Bronchus fibroblast of lung (primary cell): ENCODE results near the gene IL13. TPM values are rescaled to one million over a fixed set of nuclear protein-coding genes. Genes with fewer than 3 reads are reported as not detected.

ENCODE experiments used
- total RNA-seq: library from RNA; depleted of rRNA; stranded (reverse); fragments of >200 nt; gene quantifications from 2 replicates; pipeline ENCODE4 v1.2.3, GENCODE V29; 2015

IL13 gene
- total RNA-seq, result not detected in 2 replicates

DNA sequence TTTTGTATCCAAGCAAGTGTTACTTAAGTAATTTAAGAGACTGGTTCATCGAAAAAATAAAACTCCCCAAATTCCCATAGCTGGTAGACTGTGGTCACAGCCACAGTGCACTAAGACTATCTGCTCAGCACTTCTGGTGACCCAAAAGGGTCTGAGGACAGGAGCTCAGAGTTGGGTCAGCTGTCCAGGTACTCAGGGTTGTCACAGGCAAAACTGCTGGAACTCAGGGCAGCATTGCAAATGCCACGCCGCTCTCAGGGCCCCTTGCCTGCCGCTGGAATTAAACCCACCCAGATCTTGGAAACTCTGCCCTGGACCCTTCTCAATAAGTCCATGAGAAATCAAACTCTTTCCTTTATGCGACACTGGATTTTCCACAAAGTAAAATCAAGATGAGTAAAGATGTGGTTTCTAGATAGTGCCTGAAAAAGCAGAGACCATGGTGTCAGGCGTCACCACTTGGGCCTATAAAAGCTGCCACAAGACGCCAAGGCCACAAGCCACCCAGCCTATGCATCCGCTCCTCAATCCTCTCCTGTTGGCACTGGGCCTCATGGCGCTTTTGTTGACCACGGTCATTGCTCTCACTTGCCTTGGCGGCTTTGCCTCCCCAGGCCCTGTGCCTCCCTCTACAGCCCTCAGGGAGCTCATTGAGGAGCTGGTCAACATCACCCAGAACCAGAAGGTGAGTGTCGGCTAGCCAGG lies at the start of gene IL13:
Gene IL13 (plus strand): TSS at position 498 of the 705 bp plus-strand sequence. CDS start 14 bp downstream, at position 512.

DNA sequence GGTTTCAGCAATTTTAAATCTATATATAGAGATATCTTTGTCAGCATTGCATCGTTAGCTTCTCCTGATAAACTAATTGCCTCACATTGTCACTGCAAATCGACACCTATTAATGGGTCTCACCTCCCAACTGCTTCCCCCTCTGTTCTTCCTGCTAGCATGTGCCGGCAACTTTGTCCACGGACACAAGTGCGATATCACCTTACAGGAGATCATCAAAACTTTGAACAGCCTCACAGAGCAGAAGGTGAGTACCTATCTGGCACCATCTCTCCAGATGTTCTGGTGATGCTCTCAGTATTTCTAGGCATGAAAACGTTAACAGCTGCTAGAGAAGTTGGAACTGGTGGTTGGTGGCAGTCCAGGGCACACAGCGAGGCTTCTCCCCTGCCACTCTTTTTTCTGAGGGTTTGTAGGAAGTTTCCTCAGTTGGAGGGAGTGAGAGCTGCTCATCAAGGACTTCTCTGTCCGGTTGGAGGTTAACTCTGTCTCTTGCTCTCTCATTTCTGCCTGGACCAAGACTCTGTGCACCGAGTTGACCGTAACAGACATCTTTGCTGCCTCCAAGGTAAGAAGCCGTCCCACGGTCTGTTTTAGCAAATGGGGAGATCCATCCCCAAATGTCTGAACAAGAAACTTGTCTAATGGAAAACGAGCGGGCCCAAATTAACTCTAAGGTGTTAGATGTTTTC lies 16.1 kb downstream of the IL13 start, which contains the start of gene IL4:
Gene IL4 (plus strand): TSS at position 51 of the 692 bp plus-strand sequence. CDS start 62 bp downstream, at position 113.

Other genes with a start within 250 kb of the IL13 start
- gene IRF1, start 167.4 kb upstream of the IL13 start, total RNA-seq, result 12.9 and 13.1 TPM in 2 replicates
- not detected in 2 replicates for gene IL5, start 114.7 kb upstream of the IL13 start, total RNA-seq
- 9.1 and 10.4 TPM in 2 replicates for gene RAD50, start 101.2 kb upstream of the IL13 start, total RNA-seq
- gene IL4, start 15.8 kb downstream of the IL13 start, total RNA-seq, result not detected in 2 replicates
- 3.1 and 3.4 TPM in 2 replicates for gene KIF3A, start 79.4 kb downstream of the IL13 start, total RNA-seq
- gene CCNI2, start 89.3 kb downstream of the IL13 start, total RNA-seq, result not detected in 2 replicates
- gene SEPTIN8, start 119.1 kb downstream of the IL13 start, total RNA-seq, result 41.9 and 45.1 TPM in 2 replicates
- under 0.01 TPM in 1 of 2 replicates, not detected in the other for gene SOWAHA, start 155.1 kb downstream of the IL13 start, total RNA-seq
- gene SHROOM1, start 172.5 kb downstream of the IL13 start, total RNA-seq, result 8.1 and 12.9 TPM in 2 replicates
- gene GDF9, start 208.3 kb downstream of the IL13 start, total RNA-seq, result 0.15 and 0.17 TPM in 2 replicates
- gene UQCRQ, start 208.5 kb downstream of the IL13 start, total RNA-seq, result 186 and 237 TPM in 2 replicates
- 0.34 and 0.45 TPM in 2 replicates for gene LEAP2, start 215.5 kb downstream of the IL13 start, total RNA-seq